ENCODE data around the gene CEP120. TPM values are rescaled to one million over a fixed set of nuclear protein-coding genes. Genes with fewer than 3 reads are reported as not detected.
"Not testable (repeated sequence)": the region's sequence is repeated elsewhere in the genome, so short reads cannot be mapped to it uniquely, and the experiment has no call there.

CEP120 gene
- total RNA-seq, 2 donors from 2014 or later: 24.5 to 34.2 TPM

GRCh38 chr5:123422433-123423277 is 548 bp downstream of the CEP120 start:
- Mint-ChIP-seq H3K27ac (no peak overlapping the region), H3K36me3 (peaks cover 0 to 5% of the 10 kb centered on the region in 2 donors), H3K9me3 (no peaks in the 10 kb centered on the region)
- DNase-seq (ENCODE audit: low spot score in 2 of 2) (no peak), ATAC-seq (peak in 1 of 2 donors; percentile 29)

- ATAC-seq (no peak), DNase-seq (ENCODE audit: low spot score in 2 of 2) (no peak)
- H3K27ac Mint-ChIP-seq: no peak overlapping the region
- H3K36me3 Mint-ChIP-seq: peaks cover 0 to 5% of the 10 kb centered on the region in 2 donors
- no peaks in the 10 kb centered on the region for H3K9me3 Mint-ChIP-seq
Observed at GRCh38 chr5:123421773-123422172, 1.4 kb downstream of the CEP120 start.

DNA sequence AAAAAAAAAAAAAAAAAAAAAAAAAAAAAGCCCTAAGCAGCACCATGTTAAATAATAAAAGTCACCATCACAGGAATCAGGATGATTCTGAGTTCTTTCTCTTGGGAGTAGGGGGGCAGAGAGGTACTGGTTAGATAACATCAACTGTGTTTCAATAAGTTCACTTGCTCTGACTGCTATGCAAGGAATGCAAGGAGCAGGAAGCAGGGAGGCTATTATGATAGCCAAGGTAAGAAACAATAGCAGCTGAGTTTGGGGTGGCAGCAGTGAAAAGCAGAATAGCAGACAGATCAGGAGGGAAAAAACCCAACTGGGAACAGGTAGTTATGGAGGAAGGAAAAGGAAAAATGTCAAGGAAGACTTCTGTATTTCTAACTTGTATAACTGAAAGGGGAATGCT is 8.2 kb downstream of the CEP120 start:
- no peak for ATAC-seq
- Mint-ChIP-seq H3K9me3 (no peaks in the 10 kb centered on the region), H3K27ac (peak overlapping the region in 1 of 2 donors; percentile 6), H3K36me3 (peaks cover 10 to 11% of the 10 kb centered on the region in 2 donors)
- no peak for DNase-seq (ENCODE audit: low spot score in 2 of 2)

GRCh38 chr5:123412206-123412605 is 11.0 kb downstream of the CEP120 start:
- no peak for DNase-seq (ENCODE audit: low spot score in 2 of 2)
- Mint-ChIP-seq H3K36me3 (peaks cover 15 to 20% of the 10 kb centered on the region in 2 donors), H3K27ac (no peak overlapping the region), H3K9me3 (no peaks in the 10 kb centered on the region)
- ATAC-seq: peak in 1 of 2 donors; percentile 45

- H3K36me3 Mint-ChIP-seq: peaks cover 14 to 15% of the 10 kb centered on the region in 2 donors
- H3K9me3 Mint-ChIP-seq; DNase-seq (ENCODE audit: low spot score in 2 of 2); ATAC-seq; H3K27ac Mint-ChIP-seq: not testable (repeated sequence)
Observed at GRCh38 chr5:123401999-123402398, 21.2 kb downstream of the CEP120 start.

GRCh38 chr5:123401320-123401719 is 21.9 kb downstream of the CEP120 start:
- no peak for ATAC-seq
- H3K27ac Mint-ChIP-seq: peak overlapping the region in 1 of 2 donors; percentile 85
- peaks cover 14 to 15% of the 10 kb centered on the region in 2 donors for H3K36me3 Mint-ChIP-seq
- DNase-seq (ENCODE audit: low spot score in 2 of 2): no peak
- H3K9me3 Mint-ChIP-seq: no peaks in the 10 kb centered on the region

- not testable (repeated sequence) for ATAC-seq; H3K27ac Mint-ChIP-seq; H3K9me3 Mint-ChIP-seq; DNase-seq (ENCODE audit: low spot score in 2 of 2)
- H3K36me3 Mint-ChIP-seq: peaks cover 14 to 15% of the 10 kb centered on the region in 2 donors
Observed at GRCh38 chr5:123400870-123401291, 22.3 kb downstream of the CEP120 start.

- no peak overlapping the region for H3K27ac Mint-ChIP-seq
- no peaks in the 10 kb centered on the region for H3K9me3 Mint-ChIP-seq
- no peak for ATAC-seq
- DNase-seq (ENCODE audit: low spot score in 2 of 2): no peak
- H3K36me3 Mint-ChIP-seq: peaks cover 10% of the 10 kb centered on the region in 2 donors
Observed at GRCh38 chr5:123398058-123398733, 25.0 kb downstream of the CEP120 start.

GRCh38 chr5:123397538-123397937 is 25.7 kb downstream of the CEP120 start:
- no peak for ATAC-seq
- Mint-ChIP-seq H3K9me3 (no peaks in the 10 kb centered on the region), H3K27ac (no peak overlapping the region), H3K36me3 (peaks cover 8 to 10% of the 10 kb centered on the region in 2 donors)
- no peak for DNase-seq (ENCODE audit: low spot score in 2 of 2)

DNA sequence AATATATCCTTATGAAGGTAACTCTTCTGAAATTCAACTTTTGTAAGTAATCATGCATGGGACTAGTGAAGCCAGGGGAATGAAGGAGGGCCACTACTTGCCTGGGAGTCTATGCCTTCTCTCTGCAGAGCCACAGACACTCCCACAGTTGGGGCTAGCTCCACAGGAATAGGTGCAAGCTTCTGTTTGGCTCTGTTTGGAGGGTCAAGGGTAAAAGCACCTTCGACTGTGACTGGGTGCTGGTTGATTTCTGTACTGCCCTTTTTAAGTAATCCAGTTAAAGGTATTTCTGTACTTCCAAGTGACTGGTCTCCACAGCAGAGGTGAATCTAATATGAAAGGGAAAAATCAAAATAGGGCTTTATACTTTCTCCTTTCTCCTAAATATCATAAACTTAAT is 32.2 kb downstream of the CEP120 start:
- Mint-ChIP-seq H3K27ac (no peak overlapping the region), H3K36me3 (no peaks in the 10 kb centered on the region), H3K9me3 (no peaks in the 10 kb centered on the region)
- ATAC-seq: no peak
- no peak for DNase-seq (ENCODE audit: low spot score in 2 of 2)

- Mint-ChIP-seq H3K9me3 (no peaks in the 10 kb centered on the region), H3K27ac (no peak overlapping the region), H3K36me3 (no peaks in the 10 kb centered on the region)
- DNase-seq (ENCODE audit: low spot score in 2 of 2) (no peak), ATAC-seq (no peak)
Observed at GRCh38 chr5:123389794-123390193, 33.4 kb downstream of the CEP120 start.

DNA sequence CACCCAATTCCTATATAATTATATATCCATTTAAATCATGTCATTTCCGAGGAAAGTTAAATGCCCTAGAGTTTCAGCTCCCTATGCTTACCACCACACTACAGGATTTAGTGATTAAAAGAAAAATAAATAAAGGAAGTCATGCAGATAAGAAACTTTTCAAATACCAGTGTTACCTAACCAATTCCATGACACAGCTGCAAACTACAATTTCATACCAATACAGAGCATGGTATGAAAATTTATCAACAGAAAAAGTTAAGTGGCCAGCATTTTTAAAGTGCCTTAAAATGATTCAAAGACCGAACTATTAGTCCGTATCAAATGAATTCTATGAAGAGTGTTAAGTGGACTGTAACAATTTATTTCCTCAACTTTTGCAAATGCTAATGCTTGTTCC is 35.9 kb downstream of the CEP120 start:
- Mint-ChIP-seq H3K36me3 (no peaks in the 10 kb centered on the region), H3K9me3 (no peaks in the 10 kb centered on the region), H3K27ac (no peak overlapping the region)
- DNase-seq (ENCODE audit: low spot score in 2 of 2) (no peak), ATAC-seq (no peak)

GRCh38 chr5:123382252-123382651 is 41.0 kb downstream of the CEP120 start:
- H3K36me3 Mint-ChIP-seq: peaks cover 0 to 9% of the 10 kb centered on the region in 2 donors
- no peak for ATAC-seq
- DNase-seq (ENCODE audit: low spot score in 2 of 2): no peak
- no peaks in the 10 kb centered on the region for H3K9me3 Mint-ChIP-seq
- H3K27ac Mint-ChIP-seq: no peak overlapping the region

- Mint-ChIP-seq H3K9me3 (no peaks in the 10 kb centered on the region), H3K27ac (peak overlapping the region in 1 of 2 donors; percentile 57), H3K36me3 (peaks cover 29 to 35% of the 10 kb centered on the region in 2 donors)
- DNase-seq (ENCODE audit: low spot score in 2 of 2) (peak in 1 of 2 donors; percentile 12), ATAC-seq (no peak)
Observed at GRCh38 chr5:123371575-123372179, 51.5 kb downstream of the CEP120 start.

- DNase-seq (ENCODE audit: low spot score in 2 of 2): no peak
- H3K27ac Mint-ChIP-seq: peak overlapping the region in 1 of 2 donors; percentile 9
- H3K9me3 Mint-ChIP-seq: no peaks in the 10 kb centered on the region
- peaks cover 21 to 23% of the 10 kb centered on the region in 2 donors for H3K36me3 Mint-ChIP-seq
- ATAC-seq: no peak
Observed at GRCh38 chr5:123369371-123369968, 53.7 kb downstream of the CEP120 start.

GRCh38 chr5:123367739-123368138 is 55.5 kb downstream of the CEP120 start:
- ATAC-seq: no peak
- Mint-ChIP-seq H3K27ac (no peak overlapping the region), H3K9me3 (no peaks in the 10 kb centered on the region), H3K36me3 (peaks cover 13 to 17% of the 10 kb centered on the region in 2 donors)
- DNase-seq (ENCODE audit: low spot score in 2 of 2): no peak

GRCh38 chr5:123365156-123365555 is 58.0 kb downstream of the CEP120 start:
- Mint-ChIP-seq H3K36me3 (peaks cover 9 to 15% of the 10 kb centered on the region in 2 donors), H3K9me3 (no peaks in the 10 kb centered on the region), H3K27ac (no peak overlapping the region)
- no peak for DNase-seq (ENCODE audit: low spot score in 2 of 2)
- ATAC-seq: no peak

All from activated naive CD4-positive, alpha-beta T cell treated with anti-CD3 and anti-CD28 coated beads, Interleukin-2, amount 50 U/mL, for 72 hours (primary cell).